HFF-Myc (cell line): ENCODE results near the gene SMOC1.

Source experiments
- DNase-seq: peaks from one replicate; pipeline ENCODE4 v3.0.0-alpha.2; 2011; ENCODE audit warnings: low read depth; ENCODE audit errors: extremely low read depth
- H3K4me3 ChIP-seq: replicated peaks from 2 replicates; pipeline ENCODE4 v1.5.1; 2011; ENCODE audit warnings: low read depth, mild to moderate bottlenecking, control low read depth, low read length
- CTCF ChIP-seq: IDR thresholded peaks from 2 replicates; pipeline ENCODE4 v1.5.1; 2012; ENCODE audit warnings: mild to moderate bottlenecking, low read depth, low read length, control low read depth; ENCODE audit errors: missing control alignments

The SMOC1 gene

DNA sequence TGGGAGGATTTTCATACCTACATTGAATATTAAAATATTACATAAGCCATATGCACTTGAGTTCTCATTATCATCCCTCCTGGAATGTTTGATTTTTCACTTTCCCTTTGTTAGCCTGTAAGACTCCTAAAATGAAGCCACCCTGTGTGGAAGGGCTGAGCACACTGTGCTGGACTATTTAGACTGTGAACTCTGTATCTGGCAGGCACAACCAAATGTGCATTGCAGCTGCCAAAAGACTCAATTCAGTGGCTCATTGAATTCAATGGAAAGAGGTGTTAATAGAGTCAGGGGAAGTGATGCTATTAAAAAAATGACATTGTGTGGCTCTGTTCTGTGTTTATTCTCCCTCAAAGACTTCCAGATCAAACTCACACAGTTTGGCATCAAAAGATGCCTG, 111.1 kb downstream of the SMOC1 start:
- no peak for TF ChIP-seq CTCF
- H3K4me3 ChIP-seq, result no peak overlapping the region
- no peak for DNase-seq

DNA sequence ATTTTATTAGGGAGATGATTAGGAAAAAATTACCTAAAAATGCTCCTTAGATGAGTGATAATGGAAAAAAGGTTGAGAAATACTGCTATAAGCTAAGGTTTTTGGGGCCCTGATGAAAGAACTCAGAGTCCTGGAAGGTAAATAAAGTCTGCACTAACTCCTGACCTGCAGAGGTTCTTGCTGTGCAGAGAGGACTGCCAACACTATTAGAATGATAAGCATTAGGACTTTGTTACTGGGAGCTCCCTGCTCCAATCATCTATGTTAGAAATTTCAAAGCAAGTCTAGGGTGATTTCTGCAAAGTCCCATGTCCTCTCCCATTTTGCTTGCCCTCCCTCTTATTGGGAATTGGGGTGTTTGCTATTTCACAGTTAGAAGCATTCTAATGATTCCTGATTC, 112.2 kb downstream of the SMOC1 start:
- no peak for DNase-seq
- TF ChIP-seq CTCF, result no peak
- no peak overlapping the region for H3K4me3 ChIP-seq

GRCh38 chr14:69992564-69992963, 113.3 kb downstream of the SMOC1 start:
- TF ChIP-seq CTCF, result no peak
- H3K4me3 ChIP-seq, result no peak overlapping the region
- no peak for DNase-seq

DNA sequence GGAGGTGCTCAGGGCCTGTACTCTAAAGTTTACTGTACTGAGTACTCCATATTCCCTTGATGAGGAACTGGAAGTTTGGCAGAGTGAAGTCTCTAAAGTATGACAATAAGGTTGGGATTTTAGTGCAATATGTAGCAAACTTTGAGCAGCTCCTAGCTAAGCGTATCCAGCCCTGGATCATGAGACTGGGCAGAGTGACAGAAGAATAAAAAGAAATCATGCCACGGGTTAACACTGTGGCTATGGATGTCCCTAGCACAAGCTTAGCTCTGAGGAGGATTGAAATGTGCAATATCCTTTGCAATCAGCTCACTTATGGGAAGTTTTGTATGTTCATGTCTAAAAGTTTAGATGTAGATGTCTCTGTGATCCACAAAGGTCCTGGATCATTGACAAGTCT, 114.1 kb downstream of the SMOC1 start:
- TF ChIP-seq CTCF, result no peak
- DNase-seq, result no peak
- no peak overlapping the region for H3K4me3 ChIP-seq

- no peak for TF ChIP-seq CTCF
- no peak for DNase-seq
- no peak overlapping the region for H3K4me3 ChIP-seq
Observed at GRCh38 chr14:69994002-69994401, 114.8 kb downstream of the SMOC1 start.

DNA sequence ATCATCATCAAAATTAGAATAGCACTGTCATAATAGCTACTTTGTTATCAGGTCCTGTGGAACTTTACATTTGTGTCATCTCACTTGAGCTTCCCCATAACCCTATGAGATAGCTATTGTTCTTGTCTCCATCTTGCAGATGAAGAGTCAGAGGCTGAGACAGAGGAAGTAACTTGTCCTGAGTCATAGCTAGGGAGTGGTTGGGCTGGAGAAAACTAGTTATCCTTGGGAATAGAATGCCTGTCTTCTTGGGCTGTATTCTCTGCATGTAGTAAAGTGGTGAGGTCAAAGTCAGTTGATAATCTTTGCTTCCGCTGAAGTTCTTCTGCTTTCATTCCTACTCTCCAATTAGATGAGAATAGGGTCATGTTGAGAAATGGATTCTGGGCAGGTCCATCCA, 117.0 kb downstream of the SMOC1 start:
- no peak overlapping the region for H3K4me3 ChIP-seq
- no peak for TF ChIP-seq CTCF
- no peak for DNase-seq

DNA sequence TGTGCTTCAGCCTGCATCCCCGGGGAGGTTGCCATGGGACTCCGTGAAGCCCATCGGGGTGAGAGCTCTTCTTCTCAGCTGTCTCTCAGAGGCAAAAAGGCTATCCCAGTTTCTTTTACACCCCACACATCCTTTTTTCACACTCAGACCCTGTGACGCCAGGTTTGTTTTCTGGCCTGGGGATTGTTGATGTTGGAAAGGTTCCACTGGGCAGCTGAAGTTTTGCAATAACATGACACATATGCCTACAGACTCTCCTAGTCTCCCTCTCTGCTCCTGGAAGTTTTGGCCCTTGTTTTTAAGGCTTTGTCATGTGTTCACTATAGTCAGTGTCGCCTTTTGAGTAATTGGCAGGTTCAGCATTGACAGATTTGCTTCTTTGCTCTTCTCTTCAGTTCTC, 118.6 kb downstream of the SMOC1 start:
- DNase-seq, result no peak
- no peak overlapping the region for H3K4me3 ChIP-seq
- TF ChIP-seq CTCF, result no peak
